SJSA1 (cell line): ENCODE measurements around the gene FAM171A2. TPM values are rescaled to one million over a fixed set of nuclear protein-coding genes. Genes with fewer than 3 reads are reported as not detected.
"Not testable (repeated sequence)": the region's sequence is repeated elsewhere in the genome, so short reads cannot be mapped to it uniquely, and the experiment has no call there.

ENCODE experiments used
- DNase-seq, 2 experiments: peaks; one replicate each; pipeline ENCODE4 v3.0.0-alpha.2; 2015 to 2020; ENCODE audit warnings: low spot score in 2 of 2, low read depth in 1 of 2
- H3K27ac ChIP-seq: fragments of 250-450 bp; sonication (Bioruptor Pico); 2 replicates; pipeline ENCODE4 v1.5.1; 2020; ENCODE audit warnings: mild to moderate bottlenecking, moderate library complexity
- H3K27me3 ChIP-seq: fragments of 250-450 bp; sonication (Bioruptor Pico); replicated peaks from 2 replicates; pipeline ENCODE4 v1.5.1; 2020; ENCODE audit warnings: mild to moderate bottlenecking, moderate library complexity
- H3K36me3 ChIP-seq: fragments of 250-450 bp; sonication (Bioruptor Pico); 2 replicates; pipeline ENCODE4 v1.5.1; 2020; ENCODE audit warnings: mild to moderate bottlenecking
- H3K4me1 ChIP-seq: fragments of 250-450 bp; sonication (Bioruptor Pico); replicated peaks from 2 replicates; pipeline ENCODE4 v1.6.1; 2021; ENCODE audit warnings: mild to moderate bottlenecking
- H3K4me3 ChIP-seq: fragments of 250-450 bp; sonication (Bioruptor Pico); 2 replicates; pipeline ENCODE4 v1.5.1; 2020; ENCODE audit warnings: mild to moderate bottlenecking
- H3K9me3 ChIP-seq: fragments of 250-450 bp; sonication (Bioruptor Pico); replicated peaks from 2 replicates; pipeline ENCODE4 v1.5.1; 2020; ENCODE audit warnings: mild to moderate bottlenecking
- total RNA-seq: library from RNA; depleted of rRNA; stranded (reverse); fragments of >200 nt; shearing (Covaris generic); gene quantifications from 2 replicates; pipeline ENCODE4 v1.2.3, GENCODE V29; 2014

FAM171A2 gene
- total RNA-seq, 1 experiment from 2014 or later: 6.9 TPM

DNA sequence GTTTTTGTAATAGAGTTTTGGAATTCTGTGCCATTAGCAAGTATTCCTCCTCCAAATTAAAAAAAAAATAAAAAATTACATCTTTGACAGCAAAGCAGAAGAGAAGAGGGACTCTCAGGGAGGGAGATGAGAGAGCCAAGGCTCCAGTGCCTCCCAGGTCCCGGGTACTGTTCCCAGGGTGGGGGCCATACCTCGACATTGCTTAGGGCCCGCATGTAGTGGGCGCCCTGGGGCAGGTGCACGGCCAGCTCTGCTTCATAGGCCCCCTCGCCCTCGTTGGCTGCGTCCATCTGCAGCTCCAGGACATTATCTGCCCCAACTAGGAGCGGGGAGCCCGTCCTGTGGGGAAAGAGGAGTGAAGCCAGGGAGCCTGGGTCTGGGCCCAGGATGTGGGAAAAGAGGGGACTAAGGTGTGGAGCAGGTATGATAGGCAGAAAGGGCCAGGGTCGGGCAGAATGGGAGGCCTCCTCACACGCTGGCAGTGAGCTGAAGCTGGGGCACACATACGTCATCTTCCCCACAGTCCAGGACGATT lies 14.6 kb upstream of the FAM171A2 start:
- peaks cover 20% of the 10 kb centered on the region for H3K27me3 ChIP-seq

DNA sequence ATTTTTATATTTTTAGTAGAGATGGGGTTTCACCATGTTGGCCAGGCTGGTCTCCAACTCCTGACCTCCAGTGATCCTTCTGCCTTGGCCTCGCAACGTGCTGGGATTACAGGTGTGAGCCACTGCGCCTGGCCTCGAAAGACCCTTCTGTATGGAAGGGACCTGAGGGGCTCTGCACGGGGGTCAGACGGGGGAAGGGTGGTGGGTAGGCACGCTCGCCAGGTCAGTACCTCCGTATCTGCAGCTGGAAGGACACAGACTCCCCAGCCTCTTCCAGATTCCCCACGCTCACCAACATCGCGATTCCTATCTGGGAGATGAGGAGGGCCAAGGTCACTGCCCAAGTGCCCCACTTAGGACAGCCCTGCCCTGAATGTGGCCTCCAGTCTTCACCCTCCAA lies 13.1 kb upstream of the FAM171A2 start:
- H3K27ac ChIP-seq: no peak overlapping the region
- H3K4me1 ChIP-seq: no peaks in the 10 kb centered on the region
- 0 out of 2 replicates have a peak, but pooled peaks cover 4% of the 10 kb centered on the region for H3K9me3 ChIP-seq
- no peak for DNase-seq
- no peak overlapping the region for H3K4me3 ChIP-seq
- H3K27me3 ChIP-seq: peaks cover 11% of the 10 kb centered on the region
- H3K36me3 ChIP-seq: no peaks in the 10 kb centered on the region

More for the DNA sequence above, 14.6 kb upstream of the FAM171A2 start:
- Histone ChIP-seq H3K27ac (no peak overlapping the region), H3K36me3 (no peaks in the 10 kb centered on the region), H3K4me3 (no peak overlapping the region), H3K4me1 (no peaks in the 10 kb centered on the region), H3K9me3 (0 out of 2 replicates have a peak, but pooled peaks cover 4% of the 10 kb centered on the region)
- DNase-seq: no peak

DNA sequence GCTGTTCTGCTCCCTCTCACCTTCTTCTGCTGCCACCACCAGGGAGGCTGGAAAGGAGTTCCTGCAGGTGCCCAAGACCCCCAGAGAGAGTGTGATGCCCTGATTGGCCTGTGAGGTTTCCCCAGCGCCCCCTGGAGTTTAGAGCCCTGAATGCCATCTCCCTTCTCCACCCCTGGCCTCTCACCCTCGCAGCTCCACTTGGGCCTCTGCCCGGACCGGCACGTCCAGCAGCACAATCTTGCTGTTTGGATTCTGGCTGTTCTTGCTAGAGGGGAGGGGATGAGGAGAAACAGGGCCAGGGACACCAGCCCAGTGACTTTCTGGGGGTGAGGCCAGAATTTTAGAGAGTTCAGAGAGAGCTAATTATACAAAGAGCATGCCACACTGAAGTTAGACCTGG lies 12.5 kb upstream of the FAM171A2 start:
- Histone ChIP-seq H3K4me3 (no peak overlapping the region), H3K27me3 (peaks cover 8% of the 10 kb centered on the region; the same call in 1 of the 2 replicates), H3K27ac (no peak overlapping the region), H3K9me3 (0 out of 2 replicates have a peak, but pooled peaks cover 4% of the 10 kb centered on the region), H3K4me1 (no peaks in the 10 kb centered on the region), H3K36me3 (no peaks in the 10 kb centered on the region)
- DNase-seq: peak in 1 of 2 experiments; percentile 49

DNA sequence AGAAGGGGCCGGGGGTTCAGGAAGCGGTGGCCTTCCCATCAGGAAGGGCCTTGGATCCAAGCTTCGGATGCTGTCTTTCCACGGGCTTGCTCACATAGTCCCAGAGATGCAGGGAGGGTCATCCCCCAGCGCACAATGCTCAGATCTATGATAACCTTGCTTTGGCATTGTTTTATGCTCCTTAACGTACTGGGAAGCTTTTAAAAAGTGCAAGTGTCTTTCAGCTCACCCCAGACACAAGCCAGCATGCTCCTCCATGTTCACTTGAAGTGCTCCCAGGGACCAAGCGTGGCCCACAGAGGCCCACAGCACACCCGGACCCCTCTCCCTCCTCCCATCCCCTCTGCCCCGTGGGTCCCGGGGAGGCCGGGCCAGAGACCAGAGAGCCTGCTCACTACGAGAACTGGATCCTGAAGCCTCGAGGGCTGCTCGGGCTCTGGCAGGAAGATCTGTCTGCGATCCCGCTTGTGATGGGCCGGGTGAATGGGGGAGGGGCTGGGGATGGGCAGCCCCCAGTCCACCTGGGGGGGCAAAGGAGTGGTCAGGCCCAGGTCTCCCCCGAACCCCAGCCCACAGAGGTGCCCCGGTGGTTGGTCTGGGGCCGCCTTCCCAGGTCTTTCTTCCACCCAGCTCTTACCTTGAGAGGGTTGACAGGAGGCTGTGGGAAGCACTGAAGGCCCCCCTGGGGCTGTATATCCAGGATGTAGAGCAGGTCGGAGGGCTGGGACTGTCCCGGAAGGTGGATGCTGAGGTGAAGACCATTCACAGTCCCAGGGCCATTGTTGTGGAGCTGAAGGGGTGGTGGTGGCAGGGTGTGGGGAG lies 11.8 kb upstream of the FAM171A2 start:
- H3K36me3 ChIP-seq: no peaks in the 10 kb centered on the region
- H3K9me3 ChIP-seq: 0 out of 2 replicates have a peak, but pooled peaks cover 4% of the 10 kb centered on the region
- no peak overlapping the region for H3K4me3 ChIP-seq
- H3K4me1 ChIP-seq: no peaks in the 10 kb centered on the region
- no peak overlapping the region for H3K27ac ChIP-seq
- no peak for DNase-seq
- peaks cover 4% of the 10 kb centered on the region; the same call in 1 of the 2 replicates for H3K27me3 ChIP-seq

DNA sequence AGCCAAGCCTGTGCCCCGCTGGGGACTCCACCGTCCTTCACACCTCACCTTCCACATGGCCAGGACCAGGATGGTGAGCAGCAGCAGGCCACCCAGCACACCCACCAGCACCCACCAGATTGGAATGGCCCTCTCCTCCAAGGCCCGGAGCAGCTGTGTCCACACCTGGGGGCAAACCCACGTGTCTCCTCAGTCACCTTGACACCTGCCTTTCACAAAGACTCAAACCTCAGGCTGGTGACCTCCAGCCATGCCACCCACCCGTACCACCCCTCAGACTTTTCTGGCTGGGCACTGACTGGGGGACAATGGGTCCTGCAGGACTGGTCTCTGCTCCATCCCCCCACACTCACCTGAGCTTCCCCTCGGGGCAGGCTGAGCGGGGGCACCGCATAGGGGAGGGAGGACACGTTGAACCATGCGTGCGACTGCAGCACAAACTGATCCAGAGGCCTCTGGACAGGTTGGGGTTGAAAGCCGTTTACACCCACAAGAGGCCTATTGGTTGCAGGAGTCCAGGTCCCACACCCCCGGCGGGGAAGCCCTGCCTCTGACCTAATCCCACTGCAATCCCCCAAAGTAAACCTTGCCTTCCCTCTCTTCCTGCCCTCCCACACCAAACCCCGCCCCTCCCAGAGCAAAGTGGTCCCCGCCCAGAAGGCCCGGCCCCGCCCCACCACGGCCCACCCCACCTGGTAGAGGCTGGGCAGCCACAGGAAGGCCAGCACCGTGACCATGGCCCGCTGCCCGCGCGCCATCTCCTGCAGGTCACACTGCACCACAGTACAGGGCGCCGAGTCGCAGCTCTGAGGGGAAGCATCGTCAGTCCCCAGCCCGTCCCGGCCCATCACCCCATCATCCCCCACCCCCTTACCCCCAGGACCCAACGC lies 10.9 kb upstream of the FAM171A2 start:
- H3K27me3 ChIP-seq: 0 out of 2 replicates have a peak, but pooled peaks cover 6% of the 10 kb centered on the region
- no peak overlapping the region for H3K27ac ChIP-seq
- H3K4me3 ChIP-seq: no peak overlapping the region
- no peaks in the 10 kb centered on the region for H3K4me1 ChIP-seq
- no peaks in the 10 kb centered on the region for H3K36me3 ChIP-seq
- peak in 1 of 2 experiments; percentile 48 for DNase-seq
- H3K9me3 ChIP-seq: 0 out of 2 replicates have a peak, but pooled peaks cover 4% of the 10 kb centered on the region

DNA sequence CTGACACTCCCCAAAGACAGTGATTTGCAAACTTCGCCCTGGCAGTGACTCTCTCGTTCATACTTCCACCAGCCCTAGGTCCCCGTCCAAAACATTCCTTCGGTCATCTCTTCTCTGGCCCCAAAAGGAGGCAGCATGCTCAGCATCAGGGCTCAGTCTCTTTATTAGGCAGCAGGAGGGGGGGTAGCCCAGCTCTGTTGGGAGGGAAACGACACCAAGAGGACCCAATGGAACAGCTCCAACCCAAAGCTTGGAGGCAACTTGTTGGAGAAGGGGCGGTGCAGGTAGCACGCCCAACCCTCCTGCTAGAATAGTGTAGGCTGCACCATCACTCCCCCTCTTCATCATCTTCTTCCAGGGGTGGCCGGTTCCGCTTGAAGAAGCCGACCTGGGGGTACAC lies 8.4 kb upstream of the FAM171A2 start:
- Histone ChIP-seq H3K4me3 (no peak overlapping the region), H3K27ac (no peak overlapping the region), H3K27me3 (0 out of 2 replicates have a peak, but pooled peaks cover 6% of the 10 kb centered on the region), H3K9me3 (no peaks in the 10 kb centered on the region), H3K4me1 (no peaks in the 10 kb centered on the region), H3K36me3 (no peaks in the 10 kb centered on the region)
- no peak for DNase-seq

DNA sequence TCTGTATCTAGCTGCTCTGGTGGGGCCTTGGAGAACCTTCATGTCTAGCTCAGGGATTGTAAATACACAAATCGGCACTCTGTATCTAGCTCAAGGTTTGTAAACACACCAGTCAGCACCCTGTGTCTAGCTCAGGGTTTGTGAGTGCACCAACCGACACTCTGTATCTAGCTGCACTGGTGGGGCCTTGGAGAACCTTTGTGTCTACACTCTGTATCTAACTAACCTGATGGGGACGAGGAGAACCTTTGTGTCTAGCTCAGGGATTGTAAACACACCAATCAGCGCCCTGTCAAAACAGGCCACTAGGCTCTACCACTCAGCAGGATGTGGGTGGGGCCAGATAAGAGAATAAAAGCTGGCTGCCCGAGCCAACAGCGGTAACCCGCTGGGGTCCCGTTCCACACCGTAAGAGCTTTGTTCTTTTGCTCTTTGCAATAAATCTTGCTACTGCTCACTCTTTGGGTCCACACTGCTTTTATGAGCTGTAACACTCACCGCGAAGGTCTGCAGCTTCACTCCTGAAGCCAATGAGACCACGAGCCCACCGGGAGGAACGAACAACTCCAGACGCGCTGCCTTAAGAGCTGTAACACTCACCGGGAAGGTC lies 5.9 kb upstream of the FAM171A2 start:
- H3K36me3 ChIP-seq, H3K27ac ChIP-seq, H3K9me3 ChIP-seq, H3K4me1 ChIP-seq, DNase-seq, H3K4me3 ChIP-seq: not testable (repeated sequence)
- H3K27me3 ChIP-seq: peaks cover 11% of the 10 kb centered on the region; the same call in 1 of the 2 replicates

DNA sequence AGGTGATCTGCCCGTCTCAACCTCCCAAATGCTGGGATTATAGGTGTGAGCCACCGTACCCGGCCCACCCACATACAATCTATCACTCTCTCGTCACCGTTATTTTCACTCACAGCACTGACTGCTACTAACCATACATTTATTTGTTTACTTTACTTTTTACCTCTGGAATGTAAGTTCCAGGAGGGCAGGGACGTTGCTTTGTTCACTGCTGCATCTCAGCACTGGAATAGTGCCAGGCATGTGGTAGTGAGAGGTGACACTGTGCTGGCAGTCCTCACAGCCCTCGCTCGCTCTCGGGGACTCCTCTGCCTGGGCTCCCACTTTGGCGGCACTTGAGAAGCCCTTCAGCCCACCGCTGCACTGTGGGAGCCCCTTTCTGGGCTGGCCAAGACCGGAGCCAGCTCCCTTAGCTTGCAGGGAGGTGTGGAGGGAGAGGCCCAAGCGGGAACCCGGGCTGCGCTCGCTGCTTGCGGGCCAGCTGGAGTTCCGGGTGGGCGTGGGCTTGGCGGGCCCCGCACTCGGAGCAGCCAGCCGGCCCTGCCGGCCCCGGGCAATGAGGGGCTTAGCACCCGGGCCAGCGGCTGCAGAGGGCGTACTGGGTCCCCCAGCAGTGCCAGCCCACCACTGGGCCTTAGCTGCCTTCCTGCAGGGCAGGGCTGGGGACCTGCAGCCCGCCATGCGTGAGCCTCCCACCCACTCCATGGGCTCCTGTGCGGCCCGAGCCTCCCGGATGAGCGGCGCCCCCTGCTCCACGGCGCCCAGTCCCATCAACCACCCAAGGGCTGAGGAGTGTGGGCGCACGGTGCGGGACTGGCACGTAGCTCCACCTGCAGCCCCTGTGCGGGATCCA lies 5.0 kb upstream of the FAM171A2 start:
- not testable (repeated sequence) for H3K4me1 ChIP-seq, H3K27ac ChIP-seq, DNase-seq, H3K36me3 ChIP-seq, H3K4me3 ChIP-seq, H3K9me3 ChIP-seq
- H3K27me3 ChIP-seq: peaks cover 11% of the 10 kb centered on the region; the same call in 1 of the 2 replicates

DNA sequence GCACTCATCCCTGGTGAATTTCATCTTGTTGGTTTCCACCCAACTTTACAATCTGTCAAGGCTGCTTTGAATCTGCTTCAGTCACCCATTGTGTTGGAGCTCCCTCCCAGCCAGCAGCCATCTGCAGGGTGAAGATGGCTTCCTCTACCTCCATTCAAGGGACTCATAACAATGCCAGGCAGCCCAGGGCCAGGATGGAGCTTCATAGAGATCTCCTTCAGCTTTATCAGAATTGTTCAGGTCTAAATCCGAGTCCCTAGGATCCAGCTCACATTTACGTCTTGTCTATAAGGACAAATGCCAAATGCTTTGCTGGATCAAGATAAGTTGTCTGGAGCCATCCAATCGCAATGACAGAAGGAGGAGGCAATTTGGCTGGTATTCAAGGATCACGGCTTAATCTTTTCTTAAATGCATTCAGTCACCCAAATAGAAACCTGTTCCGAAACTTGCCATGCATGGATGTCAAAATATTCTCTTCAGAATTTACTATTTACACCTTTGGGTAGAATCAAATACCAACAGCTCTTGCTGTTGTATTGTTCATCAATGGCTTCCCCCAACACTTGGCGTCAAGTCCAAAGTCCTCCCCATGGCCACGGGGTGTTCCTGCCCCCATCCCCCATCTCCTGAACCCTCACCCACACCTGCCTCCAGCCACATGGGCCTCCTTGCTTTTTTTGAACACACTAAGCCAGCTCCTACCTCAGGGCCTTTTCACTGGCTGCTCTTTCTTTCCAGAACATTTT lies 3.8 kb upstream of the FAM171A2 start:
- Histone ChIP-seq H3K27me3 (peaks cover 11% of the 10 kb centered on the region; the same call in 1 of the 2 replicates), H3K36me3 (peaks cover 3% of the 10 kb centered on the region; the same call in 1 of the 2 replicates), H3K27ac (no peak overlapping the region), H3K4me3 (no peak overlapping the region), H3K4me1 (peaks cover 10% of the 10 kb centered on the region), H3K9me3 (peaks cover 3% of the 10 kb centered on the region; the same call in 1 of the 2 replicates)
- no peak for DNase-seq

DNA sequence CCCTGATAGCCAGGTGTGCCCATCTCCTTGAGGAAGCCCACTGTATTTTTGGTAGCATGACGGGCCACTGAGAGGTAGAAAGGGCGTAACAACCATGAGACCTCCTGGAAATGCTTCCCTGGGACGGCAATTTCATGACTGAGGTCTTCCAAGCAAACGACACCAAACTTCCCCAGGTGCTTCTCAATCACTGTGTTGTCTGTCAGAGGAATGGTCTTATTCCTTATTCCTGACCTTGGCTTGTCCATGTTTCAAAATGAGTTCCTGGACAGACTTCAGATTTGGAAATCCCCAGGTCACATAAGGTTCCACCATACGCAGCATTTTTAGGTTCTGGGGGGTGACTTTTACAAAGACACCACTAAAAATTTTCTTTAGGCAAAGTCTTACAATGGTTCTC lies 1.4 kb upstream of the FAM171A2 start:
- H3K4me3 ChIP-seq: not testable (repeated sequence)

DNA sequence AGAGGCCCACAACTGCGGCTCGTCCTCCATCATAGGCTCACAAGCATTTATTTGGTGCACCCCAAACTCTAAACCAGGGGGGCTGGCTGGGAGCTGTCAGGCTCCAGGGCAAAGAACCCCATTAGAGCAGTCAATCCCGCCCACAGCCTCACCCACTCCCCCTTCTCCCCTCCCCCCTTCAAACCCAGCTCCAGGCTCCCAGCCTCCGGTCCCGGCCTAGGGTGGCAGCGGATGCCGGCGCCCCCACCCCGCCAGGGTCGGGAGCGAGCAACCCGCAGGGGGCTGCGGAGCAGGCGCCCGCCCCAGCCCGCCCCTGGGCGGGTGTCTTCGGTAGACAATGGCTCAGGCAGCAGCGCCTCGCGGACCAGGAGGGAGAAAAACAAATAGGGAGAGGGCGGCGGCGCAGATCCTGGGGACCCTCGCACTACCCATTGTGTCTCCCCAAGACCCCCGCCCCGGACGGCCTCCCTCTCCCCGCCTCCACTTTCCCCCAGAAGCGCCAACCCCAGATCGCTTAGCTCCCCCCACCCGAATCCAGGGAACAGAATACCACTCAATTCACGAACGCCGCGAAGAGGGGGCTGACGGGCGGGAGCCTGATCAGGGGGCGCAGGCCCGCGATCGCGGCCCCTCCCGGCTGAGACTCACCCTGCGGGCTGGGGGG lies 572 bp downstream of the FAM171A2 start:
- H3K4me1 ChIP-seq: peaks cover 10% of the 10 kb centered on the region
- peaks cover 3% of the 10 kb centered on the region; the same call in 1 of the 2 replicates for H3K36me3 ChIP-seq
- no peak overlapping the region for H3K27ac ChIP-seq
- peak in 1 of 2 experiments; percentile 51 for DNase-seq
- peak overlapping the region; percentile 89 for H3K4me3 ChIP-seq
- H3K27me3 ChIP-seq: peaks cover 5% of the 10 kb centered on the region; the same call in 1 of the 2 replicates
- peaks cover 3% of the 10 kb centered on the region; the same call in 1 of the 2 replicates for H3K9me3 ChIP-seq

More for the DNA sequence above, 1.4 kb upstream of the FAM171A2 start:
- H3K27ac ChIP-seq, H3K27me3 ChIP-seq, DNase-seq, H3K9me3 ChIP-seq, H3K36me3 ChIP-seq: not testable (repeated sequence)
- peaks cover 10% of the 10 kb centered on the region for H3K4me1 ChIP-seq
